Cerebellar cortex (tissue), 1 donor: ENCODE results near the gene PARD3.
"Not testable (repeated sequence)": the region's sequence is repeated elsewhere in the genome, so short reads cannot be mapped to it uniquely, and the experiment has no call there.

Source experiments
- DNase-seq: peaks from one replicate; pipeline ENCODE4 v3.0.0-alpha.2; 2015; ENCODE audit warnings: low spot score

Gene PARD3

DNA sequence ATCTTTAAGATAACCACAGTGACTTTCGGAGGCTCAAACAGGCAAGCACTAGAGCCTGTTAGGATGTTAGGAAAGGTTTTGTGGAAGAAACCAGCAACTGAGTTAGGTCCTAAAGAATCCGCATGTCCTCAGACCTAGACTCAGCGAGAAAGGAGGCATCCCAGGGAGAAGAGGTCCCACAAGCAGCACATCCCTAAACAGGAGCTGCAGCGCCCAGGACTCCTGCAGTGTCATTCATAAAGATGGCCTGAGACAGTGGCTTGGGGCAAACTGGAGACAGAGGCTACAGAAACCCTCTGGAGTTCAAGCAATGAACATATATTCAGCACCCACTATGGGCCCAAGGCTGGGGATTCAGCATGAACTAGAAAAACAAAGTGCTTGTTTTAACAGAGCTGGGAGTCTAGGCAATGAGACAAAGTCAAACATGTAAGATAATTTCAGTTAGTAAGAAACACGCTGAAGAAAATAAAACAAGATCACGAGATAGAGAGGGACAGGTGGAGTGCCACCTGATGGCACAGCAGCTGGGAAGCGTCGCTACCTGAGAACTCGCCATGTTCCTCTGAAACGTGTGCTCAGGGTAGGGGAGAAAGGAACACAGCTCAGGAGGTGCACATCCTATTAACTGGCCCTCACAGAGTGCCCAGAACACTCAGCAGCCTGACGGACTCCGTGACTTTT lies 48.1 kb downstream of the PARD3 start:
- DNase-seq, result no peak

DNA sequence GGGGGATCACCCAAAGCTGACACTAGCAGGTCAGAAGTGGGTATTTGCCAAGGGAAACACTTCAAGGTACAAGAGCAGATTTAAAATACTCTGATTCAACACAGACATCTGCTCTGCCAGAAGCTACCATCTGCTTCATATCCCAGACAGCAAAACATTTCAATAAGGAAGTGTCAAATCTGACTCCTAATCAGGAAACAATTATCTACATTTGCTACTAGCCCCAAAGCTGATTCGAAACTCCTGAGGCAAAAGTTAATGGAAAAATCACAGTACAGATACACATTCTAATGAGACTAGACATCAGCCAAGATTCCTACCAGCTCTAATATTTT lies 48.9 kb downstream of the PARD3 start:
- DNase-seq, result no peak

DNA sequence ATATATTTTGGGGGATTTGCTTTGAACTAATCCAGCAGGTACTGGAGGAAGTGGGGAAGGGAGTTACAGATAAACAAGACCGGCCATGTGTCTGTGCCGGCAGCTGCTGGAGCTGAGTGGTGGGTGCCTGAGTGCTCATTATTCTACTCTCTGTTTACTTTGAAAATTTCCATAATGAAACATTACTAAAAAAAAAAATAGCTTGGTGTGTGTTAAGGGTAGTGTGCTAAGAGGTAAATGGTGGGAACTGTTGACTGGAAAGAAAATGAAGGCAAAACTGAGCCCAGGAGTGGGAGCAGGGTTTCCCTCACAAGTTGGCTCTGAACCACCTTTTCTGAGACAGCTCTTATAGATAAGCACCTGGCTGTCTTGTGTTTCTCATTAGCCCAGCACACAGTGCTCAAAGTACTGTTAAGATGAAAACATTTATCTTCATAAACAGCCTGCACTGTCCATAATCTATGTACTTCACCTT lies 50.6 kb downstream of the PARD3 start:
- DNase-seq, result no peak

DNA sequence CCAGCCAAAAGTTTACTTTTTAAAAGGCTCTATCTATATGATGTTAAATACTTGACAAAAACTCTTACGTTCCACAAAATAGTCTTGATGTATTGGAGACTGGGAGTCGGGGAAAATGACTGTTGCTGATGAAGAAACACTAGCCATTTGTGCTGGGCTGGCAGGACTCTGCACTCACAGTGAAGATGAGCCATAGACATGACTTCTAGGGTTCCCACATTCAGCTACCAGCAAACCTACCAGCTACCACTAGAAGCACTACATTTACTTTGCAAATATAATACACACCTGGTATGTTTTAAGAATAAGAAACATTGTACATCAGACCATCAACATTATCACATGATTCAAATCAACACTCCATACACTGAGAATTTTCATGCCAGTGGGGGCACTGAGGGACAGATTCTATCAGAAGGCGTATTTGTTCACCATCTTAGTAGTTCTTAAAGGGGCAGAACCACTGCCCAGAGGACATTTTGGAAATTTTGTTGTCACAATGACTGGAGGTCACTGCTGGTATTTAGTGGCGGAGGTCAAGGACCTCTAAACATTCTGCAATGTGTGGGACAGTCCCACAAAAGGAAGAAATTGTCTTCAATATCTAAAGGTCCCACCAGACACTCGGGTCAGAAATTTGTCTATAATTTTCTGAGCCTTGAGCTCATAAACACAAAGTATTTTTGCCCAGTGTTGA lies 52.3 kb downstream of the PARD3 start:
- no peak for DNase-seq

DNA sequence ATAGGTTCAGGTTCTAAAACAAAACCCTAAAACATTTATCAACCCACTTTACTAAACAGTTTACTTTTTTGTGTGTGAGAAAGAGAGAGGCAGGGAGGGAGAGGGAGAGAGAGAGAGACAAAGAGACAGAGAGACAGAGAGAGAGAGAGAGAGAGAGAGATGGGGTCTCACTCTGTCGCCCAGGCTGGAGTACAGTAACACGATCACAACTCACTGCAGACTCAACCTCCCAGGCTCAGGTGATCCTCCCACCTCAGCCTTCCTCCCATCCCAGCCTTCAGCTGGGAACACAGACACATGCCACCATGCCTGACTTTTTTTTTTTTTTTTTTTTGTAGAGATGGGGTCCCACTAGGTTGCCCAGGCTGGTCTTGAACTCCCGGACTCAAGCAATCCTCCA lies 52.9 kb downstream of the PARD3 start:
- DNase-seq, result no peak

DNA sequence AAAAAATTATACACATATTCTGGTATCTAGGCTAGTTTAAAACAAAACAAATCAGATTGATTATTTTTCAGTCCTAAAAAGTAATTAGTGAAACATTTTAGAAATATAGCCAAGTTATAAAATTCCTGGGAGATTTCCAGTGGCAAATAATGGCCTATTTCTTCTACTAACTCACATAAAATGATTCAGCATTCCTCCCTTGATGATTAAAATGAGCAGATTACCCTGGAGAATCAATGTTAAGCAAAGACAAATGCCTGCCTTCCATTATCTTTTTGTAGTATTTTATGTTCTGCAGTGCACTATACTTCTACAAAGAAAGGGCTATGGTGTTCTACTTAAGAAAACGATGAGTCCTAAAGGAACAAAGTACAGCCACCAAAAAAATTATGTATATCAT lies 53.6 kb downstream of the PARD3 start:
- DNase-seq, result no peak

DNA sequence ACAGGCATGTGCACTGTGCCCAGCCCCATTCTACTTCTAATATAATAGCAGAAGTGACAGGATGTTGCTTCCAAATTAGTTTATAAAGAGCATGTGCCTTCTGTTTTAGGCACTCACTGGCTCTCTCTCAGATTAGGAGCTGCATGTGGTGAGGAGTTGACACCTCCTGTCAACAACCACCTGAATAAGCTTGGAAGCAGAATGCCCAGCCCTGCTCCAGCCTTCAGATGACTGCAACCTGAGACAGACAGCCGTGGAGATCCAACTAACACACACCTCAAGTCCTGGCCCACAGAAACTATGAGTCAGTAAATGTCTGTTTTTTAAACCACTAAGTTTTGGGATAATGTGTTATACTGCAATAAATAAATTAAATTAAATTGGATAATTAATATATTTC lies 54.5 kb downstream of the PARD3 start:
- no peak for DNase-seq

DNA sequence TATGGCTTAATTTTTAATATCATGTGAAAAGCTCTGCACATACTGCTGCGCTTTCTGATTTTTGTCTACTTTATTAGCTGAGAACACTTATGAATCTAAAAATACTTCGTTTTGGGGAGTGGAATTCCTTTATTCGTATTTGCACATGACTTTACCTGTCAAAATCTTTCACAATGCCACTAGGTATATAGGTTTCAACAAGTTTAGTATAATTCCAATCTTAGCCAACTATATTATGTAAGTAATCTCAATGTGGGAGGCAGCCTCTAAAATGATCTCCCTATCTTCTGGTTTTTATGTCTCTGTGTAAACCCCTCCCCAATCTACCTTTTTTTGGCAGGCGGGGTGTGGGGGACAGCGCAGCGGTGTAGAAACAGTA lies 55.3 kb downstream of the PARD3 start:
- DNase-seq, result no peak

DNA sequence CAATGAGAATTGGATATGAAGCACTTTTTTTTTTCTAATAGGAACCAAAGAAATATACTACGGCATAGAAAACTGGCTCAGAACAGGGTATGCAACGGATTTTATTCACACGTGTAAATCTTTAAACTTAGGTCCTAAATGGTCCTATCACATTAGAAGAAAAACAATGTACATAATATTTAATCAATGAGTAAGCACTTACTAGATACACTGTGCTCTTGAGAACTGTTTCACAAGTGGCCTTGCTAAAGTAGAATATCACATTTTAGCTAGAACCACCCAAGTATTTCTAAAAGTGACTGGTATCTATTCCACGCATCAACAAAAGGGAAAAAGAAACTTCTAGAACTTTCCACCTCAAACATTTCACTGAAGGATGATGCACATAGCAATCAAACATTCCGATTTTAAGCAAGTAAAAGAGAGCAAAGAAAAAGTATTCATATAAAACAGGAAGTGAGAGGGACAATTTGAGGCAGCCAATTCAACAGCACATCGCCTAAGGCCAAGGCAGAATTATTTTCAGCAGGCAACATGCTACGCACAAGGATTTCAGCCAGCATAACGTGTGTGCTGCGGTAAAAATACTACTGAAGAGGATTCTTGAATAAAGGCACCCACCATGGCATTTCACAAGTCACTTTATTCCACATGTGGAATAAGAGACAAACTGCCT lies 55.8 kb downstream of the PARD3 start:
- no peak for DNase-seq

DNA sequence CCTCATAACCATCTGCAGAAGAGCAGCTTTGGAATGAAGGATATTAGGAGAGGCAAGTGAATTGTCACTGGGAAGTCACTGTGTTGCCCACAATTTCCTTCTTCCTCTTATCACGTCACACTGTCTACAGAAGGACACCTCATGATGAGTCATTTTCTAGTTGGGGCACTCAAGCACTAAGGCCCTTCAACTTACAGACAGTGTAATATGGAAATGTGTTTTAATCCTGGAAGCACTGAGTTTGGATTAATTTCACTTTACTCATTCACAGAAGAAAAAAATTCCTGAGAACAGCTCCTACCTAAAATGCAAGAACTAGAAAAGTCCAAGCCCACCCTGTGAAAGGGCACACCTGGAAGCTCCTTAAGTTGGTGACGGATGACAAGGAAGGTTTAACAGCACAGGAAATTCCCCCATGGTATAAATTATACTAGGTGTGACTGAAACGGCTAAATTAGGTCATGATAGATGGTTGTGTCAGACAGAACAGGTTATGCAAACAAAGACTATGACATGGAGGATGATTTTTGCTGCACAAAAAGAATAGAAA lies 56.6 kb downstream of the PARD3 start:
- no peak for DNase-seq

DNA sequence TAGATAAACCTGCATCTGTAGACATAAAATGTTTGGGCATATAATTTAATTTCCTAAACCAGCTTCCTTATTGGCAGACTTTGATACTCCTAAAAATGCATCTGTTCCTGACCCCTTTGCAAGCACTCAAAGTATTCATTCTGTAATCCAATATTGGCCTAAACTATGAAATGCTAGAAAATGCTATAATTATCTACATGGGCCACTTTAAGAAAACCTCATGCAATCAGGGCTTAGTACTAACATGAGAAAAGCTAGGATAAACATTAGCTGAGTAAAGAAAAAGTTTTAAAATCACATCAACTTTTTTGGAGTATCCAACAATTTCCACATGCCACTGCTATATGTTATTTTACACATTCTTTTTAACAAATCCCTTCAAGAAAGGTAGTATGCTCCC lies 57.2 kb downstream of the PARD3 start:
- DNase-seq, result no peak

DNA sequence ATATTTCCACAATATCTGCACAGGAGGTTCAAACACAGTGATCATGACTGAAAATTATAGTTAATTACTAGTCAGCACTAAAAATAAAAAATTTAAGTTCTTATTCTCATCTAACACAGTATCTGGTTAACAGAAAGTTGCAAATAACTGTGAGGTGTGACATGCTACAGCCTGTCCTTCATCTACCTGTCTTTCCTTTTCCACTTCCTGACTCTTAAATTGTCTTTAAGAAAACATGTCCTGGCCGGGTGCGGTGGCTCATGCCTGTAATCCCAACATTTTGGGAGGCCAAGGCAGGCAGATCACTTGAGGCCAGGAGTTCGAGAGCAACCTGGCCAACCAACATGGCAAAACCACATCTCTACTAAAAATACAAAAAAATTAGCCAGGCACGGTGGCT lies 57.9 kb downstream of the PARD3 start:
- DNase-seq, result not testable (repeated sequence)

DNA sequence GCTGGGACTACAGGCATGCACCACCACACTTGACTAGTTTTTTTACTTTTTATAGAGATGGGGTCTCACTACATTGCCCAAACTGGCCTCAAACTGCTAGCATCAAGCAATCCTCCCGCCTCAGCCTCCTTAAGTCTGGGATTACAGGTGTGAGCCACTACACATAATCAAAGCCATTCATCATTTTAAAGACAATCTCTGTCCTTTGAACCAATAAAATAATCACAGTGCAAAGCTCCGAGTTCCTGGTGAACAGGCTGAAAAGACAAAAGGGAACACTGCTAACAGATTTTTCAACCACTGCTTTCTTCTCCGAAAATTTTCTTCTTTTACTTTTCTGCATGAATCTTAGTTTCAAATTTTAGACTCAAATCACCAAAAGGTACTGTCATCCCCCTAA lies 58.5 kb downstream of the PARD3 start:
- no peak for DNase-seq

DNA sequence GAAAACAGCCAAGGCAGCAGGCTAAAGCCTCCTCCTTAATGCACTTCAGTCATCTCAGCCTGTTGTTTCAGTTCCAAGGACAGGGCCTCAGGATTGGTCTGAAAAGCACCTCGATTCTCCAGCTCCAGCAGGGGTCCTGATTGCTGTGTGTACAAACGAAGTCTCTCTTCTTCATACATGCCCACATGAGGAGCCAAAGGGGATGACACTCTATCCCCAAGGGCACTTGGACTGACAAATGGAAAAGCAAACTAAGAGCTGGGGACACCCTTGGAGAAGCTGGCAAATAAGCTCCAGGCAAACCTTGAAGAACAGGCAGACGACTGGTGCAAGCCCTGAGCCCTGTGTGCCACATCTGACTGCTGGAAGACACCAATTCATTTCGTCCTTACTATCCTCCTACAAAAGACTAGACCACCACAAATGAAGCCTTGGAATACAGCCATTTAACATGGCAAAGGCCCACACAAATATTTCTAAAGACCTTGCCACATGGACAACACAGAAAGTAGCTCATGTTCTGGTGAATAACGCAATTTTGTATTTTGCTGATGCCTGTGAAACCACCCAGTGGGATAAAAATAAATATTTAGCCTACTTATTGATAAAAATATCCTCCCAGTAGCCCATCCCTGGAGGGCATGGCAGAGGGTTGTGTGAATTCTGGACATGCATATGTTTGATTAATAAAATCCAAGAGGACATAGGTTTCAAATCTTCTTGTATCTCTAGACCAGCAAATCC lies 61.9 kb downstream of the PARD3 start:
- DNase-seq, result no peak

DNA sequence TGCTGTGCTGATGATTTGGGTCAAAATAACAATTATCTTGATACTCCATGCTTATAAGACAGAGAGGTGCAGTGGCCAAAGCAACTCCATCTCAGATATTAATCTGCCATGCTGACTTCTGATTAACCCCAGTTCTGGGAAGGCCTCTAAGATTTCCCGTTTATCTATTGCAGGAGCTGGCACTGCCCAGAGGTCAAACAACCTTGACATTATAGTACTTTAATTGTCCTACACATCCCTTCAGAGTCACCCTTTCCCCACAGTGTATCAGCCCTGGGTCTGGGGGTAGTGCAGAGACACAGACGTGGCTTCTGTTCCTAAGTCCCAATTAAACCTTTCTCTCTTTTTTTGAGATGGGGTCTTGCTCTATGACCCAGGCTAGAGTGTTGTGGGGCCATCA lies 63.8 kb downstream of the PARD3 start:
- DNase-seq, result no peak

DNA sequence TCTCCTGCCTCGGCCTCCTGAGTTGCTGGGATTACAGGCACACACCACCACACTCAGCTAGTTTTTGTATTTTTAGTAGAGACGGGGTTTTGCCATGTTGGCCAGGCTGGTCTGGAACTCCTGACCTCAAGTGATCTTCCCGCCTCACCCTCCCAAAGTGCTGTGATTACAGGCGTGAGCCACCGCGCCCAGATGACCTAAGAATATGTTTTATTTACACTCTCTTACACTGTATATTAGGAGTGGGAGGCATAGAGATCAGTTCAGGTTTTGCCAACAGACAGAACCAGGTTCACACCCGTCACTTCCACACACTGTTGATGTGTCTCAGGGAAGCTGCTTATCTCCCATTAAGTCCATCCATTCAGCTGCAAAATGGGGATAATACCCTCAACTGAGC lies 64.3 kb downstream of the PARD3 start:
- not testable (repeated sequence) for DNase-seq

DNA sequence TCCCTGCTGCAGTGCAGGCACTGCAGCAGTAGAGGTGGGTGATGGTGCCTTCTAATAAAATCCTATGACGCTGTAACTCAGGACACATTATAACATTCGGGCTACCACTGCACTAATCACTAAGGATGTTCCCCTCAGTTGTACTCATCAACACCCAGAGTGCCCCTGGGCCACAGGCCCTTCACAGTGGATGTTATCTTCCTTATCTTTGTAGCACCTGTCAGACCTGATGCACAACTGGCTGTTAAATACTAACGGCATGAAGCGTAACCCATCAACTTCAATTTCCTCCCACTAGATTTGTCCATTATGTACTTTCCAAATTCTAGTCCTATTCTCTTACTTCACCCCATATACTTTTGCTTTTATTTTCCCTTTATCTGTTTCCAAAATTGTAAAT lies 66.3 kb downstream of the PARD3 start:
- no peak for DNase-seq

DNA sequence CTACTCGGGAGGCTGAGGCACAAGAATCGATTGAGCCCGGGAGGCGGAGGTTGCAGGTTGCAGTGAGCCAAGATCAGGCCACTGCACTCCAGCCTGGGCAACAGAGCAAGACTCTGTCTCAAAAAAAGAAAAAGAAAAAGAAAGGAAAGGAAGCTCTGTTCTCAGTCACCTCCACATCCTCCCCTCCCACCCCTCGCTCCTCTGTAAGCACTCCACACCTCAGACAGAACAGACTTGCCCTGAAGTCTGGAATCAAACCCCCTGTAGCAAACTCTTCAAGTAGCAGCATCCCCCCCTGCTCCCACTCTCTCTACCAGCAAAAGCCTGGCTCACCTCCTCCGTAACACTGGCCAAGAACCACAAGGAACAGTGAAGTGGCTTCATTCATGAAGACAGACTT lies 66.7 kb downstream of the PARD3 start:
- no peak for DNase-seq

DNA sequence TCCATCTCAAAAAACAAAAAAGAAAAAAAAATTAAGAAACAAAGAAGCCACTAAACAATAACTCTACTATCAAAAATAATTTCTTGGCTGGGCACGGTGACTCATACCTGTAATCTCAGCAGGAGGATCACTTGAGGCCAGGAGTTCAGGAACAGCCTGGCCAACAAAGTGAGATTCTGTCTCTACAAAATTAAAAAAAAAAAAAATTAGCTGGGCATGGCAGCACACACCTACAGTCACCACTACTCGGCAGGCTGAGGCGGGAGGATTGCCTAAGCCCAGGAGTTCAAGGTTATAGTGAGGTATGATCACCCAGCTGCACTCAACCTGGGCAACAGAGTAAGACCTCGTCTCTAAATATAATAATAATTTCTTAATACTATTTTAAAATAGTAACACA lies 69.0 kb downstream of the PARD3 start:
- DNase-seq, result no peak

DNA sequence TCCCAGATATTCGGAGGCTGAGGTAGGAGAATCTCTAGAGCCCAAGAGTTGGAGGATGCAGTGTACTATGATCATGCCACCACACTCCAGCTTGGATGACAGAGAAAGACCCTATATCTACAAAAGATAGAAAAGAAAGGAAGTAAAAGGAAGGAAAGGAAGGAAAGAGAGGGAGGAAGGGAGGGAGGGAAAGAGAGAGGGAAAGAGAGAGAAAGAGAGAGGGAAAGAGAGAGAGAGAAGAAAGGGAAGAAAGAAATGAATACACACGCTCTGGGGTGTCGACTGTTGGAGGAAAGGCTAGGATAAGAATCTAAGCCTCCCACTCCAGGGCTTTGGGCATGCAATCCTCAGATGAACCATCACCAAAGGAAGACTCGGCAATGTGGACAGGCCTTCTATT lies 69.9 kb downstream of the PARD3 start:
- DNase-seq, result no peak

DNA sequence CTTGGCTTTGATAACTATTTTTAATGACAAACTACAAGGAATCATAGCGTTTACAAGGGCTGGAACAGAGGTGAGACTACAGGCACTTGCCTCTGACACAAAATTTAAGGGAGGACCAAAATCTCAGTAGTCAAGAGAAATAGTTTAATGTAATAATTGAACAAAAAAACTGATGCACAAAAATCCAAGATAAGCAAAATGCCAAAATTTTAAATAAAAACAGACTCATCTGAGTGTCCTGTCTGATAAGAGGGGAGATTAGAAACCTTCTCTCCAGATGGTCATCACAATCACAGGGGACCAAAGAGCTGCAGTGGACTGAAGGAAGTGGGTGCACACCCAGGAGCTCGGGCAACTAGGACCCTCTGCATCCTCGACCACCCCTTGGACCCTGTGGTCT lies 70.5 kb downstream of the PARD3 start:
- no peak for DNase-seq

DNA sequence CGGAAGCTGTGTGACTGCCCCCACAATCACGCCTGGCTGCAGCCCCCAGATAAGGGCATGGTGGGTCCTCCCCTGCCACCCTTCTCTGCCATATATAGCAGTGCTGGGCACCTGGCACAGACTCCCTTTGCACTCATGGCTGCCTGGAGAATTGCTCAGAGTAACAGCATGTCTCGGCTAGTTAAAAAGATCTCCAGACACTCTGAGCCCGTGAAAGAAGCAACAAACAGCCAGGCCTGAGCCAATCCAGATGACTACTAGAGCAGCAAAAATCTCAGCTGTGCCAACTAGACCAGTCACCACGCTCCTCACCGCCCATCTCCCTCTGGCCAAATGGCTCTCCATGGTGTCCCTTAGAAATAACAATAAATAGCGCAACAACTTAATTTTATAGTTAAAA lies 71.3 kb downstream of the PARD3 start:
- DNase-seq, result no peak

DNA sequence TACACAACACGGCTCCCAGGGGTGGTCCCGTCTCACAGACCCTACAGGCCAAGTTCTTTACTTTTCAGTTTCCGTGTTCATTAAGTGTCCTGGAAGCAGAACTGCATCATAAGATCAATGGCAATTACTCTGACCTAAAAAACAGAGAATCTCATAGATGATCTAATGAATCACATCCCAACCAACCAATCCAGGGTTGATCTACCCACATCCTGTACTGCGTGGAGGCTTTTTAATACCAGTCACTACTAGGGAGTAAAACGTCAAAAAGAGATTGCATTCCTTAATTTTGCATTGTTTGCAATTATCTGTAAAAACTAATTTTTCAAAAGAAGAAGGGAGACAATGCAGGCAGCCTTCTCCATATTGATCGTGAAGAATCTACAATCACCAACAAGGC lies 72.6 kb downstream of the PARD3 start:
- no peak for DNase-seq
